HG03103 (cell line): ENCODE results near the gene SMDT1.
"Not testable (repeated sequence)": the region's sequence is repeated elsewhere in the genome, so short reads cannot be mapped to it uniquely, and the experiment has no call there.

Experiments
- ATAC-seq: cut with Tn5 transposase; IDR thresholded peaks from one replicate; pipeline ENCODE4 v1.9.1; 2021; ENCODE audit warnings: low read depth; ENCODE audit not compliant: unreplicated experiment

The SMDT1 gene

GRCh38 chr22:42108848-42109247 lies 29.3 kb downstream of the SMDT1 start:
- no peak for ATAC-seq

- no peak for ATAC-seq
Measured at GRCh38 chr22:42111798-42112197, 32.3 kb downstream of the SMDT1 start.

- ATAC-seq, result not testable (repeated sequence)
Measured at GRCh38 chr22:42112793-42113192, 33.3 kb downstream of the SMDT1 start.

DNA sequence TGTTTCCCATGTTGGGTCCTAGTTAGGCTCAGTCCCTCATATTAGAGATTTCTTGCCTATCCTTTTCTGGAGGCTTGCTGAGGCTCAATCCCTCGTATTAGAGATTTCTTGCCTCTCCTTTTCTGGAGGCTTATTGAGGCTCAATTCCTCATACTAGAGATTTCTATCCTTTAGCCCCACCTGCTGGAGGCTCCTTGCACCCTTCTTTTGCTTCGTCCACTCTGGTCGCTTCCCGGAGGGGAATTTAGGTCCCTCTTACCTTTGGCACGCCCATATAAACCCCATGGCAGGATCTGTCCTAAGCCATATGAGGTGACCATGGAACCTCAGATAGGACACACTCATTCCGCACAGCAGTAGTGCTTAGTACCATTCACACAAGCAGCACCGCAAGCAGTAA lies 35.2 kb downstream of the SMDT1 start:
- ATAC-seq, result no peak

GRCh38 chr22:42115420-42115830 lies 35.9 kb downstream of the SMDT1 start:
- not testable (repeated sequence) for ATAC-seq

- ATAC-seq, result no peak
Measured at GRCh38 chr22:42116848-42117424, 37.4 kb downstream of the SMDT1 start.

- ATAC-seq, result not testable (repeated sequence)
Measured at GRCh38 chr22:42120231-42121021, 40.9 kb downstream of the SMDT1 start.

DNA sequence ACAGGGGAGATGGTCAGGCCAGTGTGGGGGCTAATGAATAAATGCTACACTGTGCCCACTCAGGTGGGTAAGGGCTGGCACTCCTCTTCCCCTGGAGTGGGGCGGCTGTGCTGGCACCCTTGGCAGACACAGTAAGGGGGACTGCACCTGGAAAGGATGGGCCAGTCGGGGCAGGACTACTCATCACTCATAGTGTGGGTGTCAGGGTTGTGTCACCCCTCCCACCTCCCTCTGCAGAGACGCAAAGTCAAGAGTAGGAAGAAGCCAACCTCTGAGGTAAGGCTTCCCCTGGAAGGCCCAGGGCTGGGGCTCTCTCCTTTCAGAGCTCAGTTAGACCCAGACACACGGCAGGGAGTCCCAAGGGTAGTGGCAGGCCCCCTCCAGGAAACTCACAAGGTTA lies 44.0 kb downstream of the SMDT1 start:
- ATAC-seq, result not testable (repeated sequence)

DNA sequence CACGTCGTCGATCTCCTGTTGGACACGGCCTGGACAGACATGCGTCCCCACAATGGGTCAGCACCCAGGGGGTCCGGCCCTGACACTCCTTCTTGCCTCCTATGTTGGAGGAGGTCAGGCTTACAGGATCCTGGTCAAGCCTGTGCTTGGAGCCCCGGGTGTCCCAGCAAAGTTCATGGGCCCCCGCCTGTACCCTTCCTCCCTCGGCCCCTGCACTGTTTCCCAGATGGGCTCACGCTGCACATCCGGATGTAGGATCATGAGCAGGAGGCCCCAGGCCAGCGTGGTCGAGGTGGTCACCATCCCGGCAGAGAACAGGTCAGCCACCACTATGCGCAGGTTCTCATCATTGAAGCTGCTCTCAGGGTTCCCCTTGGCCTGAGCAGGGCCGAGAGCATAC lies 48.1 kb downstream of the SMDT1 start:
- ATAC-seq, result no peak

DNA sequence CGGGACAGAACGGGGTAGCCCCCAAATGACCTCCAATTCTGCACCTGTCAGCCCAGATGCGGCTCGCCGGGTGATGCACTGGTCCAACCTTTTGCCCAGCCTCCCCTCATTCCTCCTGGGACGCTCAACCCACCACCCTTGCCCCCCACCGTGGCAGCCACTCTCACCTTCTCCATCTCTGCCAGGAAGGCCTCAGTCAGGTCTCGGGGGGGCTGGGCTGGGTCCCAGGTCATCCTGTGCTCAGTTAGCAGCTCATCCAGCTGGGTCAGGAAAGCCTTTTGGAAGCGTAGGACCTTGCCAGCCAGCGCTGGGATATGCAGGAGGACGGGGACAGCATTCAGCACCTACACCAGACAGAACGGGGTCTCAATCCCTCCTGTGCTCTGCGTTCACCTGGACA lies 48.5 kb downstream of the SMDT1 start:
- not testable (repeated sequence) for ATAC-seq

GRCh38 chr22:42128776-42129694 lies 49.5 kb downstream of the SMDT1 start:
- ATAC-seq, result not testable (repeated sequence)

GRCh38 chr22:42130182-42130581 lies 50.7 kb downstream of the SMDT1 start:
- not testable (repeated sequence) for ATAC-seq

DNA sequence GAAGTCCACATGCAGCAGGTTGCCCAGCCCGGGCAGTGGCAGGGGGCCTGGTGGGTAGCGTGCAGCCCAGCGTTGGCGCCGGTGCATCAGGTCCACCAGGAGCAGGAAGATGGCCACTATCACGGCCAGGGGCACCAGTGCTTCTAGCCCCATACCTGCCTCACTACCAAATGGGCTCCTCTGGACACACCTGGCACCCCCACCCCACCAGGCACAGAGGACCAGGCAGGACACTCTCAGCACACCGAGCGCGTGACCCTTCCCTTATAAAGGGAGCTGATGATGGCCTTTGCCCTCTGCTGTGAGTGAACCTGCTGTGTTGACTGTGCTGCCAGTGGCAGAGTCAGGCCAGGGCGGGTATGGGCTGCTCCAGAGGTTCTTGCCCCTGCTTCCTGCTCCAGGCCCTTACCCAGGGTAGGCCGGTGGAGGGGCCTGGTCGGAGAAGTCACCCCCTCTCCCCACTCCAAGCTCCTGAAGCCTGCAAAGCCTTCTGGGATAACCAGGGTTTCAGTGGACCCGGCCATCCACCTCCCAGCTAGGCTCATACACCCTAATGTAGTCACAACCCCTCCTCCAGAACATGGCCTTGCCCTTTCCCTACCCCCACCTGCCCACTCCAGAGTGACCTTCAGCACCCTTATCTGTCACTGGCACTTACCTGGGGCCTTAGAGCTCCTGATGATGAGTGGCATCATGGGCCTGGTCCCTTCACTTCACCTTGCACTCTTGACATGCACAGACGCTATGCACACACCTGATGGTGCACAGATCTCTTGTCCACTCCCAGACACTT lies 51.3 kb downstream of the SMDT1 start, which contains the start of gene CYP2D6:
Gene CYP2D6, minus strand, starts transcription at position 172 of the 793 bp plus-strand sequence. Its CDS starts 19 bp downstream, at position 153.
- ATAC-seq, result not testable (repeated sequence)

GRCh38 chr22:42131562-42131961 lies 52.1 kb downstream of the SMDT1 start:
- ATAC-seq, result no peak

GRCh38 chr22:42132457-42132856 lies 53.0 kb downstream of the SMDT1 start:
- no peak for ATAC-seq
